ENCODE data around the gene BAZ2B.

GRCh38 chr2:159551806-159552205 is 64.5 kb downstream of the BAZ2B start:
- TF ChIP-seq CTCF (IDR thresholded peaks at IDR 0.05): no peak
- no peak for TF ChIP-seq EZH2phosphoT487 (IDR thresholded peaks at IDR 0.05)
